H54 (cell line): ENCODE data around the gene BRD3OS.

Experiments
- DNase-seq: peaks from one replicate; pipeline ENCODE4 v3.0.0; 2011; ENCODE audit warnings: low spot score, mixed read lengths; ENCODE audit not compliant: insufficient read length
- FAIRE-seq: peaks from 3 replicates; lab custom pipeline; 2011; peaks lifted over from hg19 to GRCh38; lab: Jason Lieb, UNC
- POLR2A ChIP-seq: IDR thresholded peaks from 2 replicates; pipeline ENCODE4 v1.6.1; 2011; ENCODE audit warnings: low read depth, mild to moderate bottlenecking, low read length

BRD3OS gene

GRCh38 chr9:134039386-134040175, 14.3 kb downstream of the BRD3OS start:
- DNase-seq, result no peak
- FAIRE-seq, result no peak
- no peak for TF ChIP-seq POLR2A

DNA sequence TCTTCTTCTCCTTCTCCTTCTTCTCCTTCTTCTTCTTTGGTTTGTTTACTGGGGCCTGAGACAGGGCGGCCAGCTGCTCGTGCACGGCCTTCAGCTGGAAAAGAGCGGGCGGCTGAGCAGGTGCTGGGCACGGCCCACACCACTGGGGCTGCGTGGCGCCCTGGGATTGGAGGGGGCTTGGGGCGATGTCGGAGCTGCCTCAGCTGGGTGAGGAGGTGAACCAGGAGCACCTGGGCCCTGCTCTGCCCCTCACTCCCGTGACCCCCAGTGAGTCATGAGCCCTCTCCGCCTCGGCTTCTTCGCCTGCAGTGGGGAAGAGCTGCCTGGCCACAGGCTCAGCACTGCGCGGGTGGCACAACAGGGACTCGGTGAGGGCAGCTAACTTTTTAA, 14.9 kb downstream of the BRD3OS start:
- FAIRE-seq, result no peak
- DNase-seq, result no peak
- TF ChIP-seq POLR2A, result no peak

DNA sequence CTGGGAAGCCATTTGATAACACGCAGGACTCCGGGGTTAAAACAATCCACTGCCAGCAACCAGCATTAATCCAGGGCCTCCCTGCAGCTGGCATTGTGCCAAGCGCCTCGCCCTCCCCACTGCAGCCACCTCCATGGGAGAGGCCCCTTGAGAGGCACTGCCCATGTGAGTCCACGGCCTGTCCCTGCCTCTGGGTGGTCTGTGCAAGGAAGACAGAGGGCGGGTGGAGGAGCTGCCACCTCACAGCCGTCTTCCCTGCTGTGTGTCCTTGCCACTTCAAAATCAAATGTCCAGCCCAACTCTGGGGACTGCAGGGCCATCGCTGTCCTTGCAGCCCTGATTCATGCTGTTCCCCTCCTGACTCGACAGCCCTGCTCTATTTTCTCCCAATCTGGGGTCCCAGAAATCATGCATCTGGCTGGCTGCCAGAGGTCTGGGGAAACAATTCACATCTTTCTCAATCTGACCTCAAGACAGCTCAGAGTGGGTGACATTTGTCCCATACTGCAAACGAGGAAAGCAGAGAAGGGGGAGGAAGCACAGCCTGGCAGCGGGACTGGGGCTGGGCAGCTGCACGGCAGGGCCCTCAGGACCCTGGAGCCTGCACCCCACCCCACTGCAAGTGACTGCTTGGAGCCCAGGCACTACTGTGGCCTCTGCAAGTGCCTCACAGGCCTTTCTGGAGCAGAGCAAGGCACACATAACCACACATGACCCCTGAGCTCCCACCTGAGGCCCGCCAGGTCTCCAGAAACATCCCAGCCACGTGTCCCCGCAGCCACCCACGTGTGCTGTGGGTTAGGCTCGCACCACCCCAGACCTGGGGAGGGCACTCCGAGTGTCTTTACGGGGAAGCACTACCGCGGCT, 15.7 kb downstream of the BRD3OS start:
- DNase-seq (no peak), FAIRE-seq (no peak)
- no peak for TF ChIP-seq POLR2A

DNA sequence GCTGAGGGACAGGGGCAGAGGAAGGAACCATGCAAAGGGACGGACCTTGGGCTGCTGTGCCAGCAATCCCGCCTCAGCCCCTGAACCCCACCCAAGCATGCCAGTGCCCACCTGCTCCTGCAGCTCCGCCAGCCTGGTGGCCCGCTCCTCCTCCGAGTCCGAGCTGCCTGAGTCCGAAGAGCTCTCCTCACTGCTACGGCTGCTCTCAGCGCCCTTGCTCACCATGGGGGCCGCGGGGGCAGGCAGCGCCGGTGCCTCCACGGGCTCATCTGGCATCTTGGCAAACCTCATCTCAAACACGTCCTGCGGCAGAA, 16.3 kb downstream of the BRD3OS start:
- no peak for TF ChIP-seq POLR2A
- DNase-seq (no peak), FAIRE-seq (no peak)

- no peak for DNase-seq
- TF ChIP-seq POLR2A, result no peak
- no peak for FAIRE-seq
Measured at GRCh38 chr9:134043531-134043988, 18.3 kb downstream of the BRD3OS start.

GRCh38 chr9:134044944-134045343, 19.7 kb downstream of the BRD3OS start:
- DNase-seq (no peak), FAIRE-seq (no peak)
- no peak for TF ChIP-seq POLR2A

- DNase-seq, result no peak
- TF ChIP-seq POLR2A, result no peak
- FAIRE-seq, result no peak
Measured at GRCh38 chr9:134045841-134046544, 20.7 kb downstream of the BRD3OS start.

DNA sequence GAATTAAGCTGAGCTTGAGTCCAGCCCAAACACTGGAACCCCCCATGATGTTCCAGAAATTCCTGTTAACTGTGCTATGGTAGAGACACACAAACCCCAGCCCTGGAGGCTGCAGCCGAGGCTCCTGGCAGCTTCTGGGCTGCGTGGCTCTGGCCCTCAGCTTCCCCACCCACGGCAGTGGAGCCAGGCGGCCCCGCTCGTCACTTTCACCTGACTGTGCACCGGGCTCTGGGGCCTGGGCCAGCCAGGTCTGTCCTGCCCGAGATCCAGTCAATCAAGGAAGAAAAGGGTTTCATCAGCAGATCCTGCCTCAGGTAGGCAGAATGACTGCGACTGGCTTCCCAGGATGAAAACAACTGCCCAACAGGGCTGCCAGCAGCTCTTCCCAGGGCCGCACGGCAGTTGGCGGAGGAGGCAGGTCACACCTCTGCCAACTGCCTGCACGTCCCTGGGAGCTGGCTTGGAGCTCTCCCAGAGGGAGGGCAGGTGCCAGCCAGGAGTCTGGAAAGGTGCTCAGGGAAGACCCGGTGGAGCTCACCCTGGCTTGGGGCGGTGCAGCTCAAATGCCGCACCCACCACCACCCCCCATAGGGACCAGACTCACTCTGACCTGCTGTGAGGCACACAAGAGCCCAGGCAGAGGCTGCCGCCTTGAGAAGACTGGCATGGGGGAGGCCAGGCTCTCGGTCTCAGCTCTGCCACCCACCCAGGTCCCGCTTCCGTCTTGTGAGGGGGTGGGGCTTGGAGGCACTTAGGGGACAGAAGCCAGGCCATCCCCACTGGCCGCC, 21.8 kb downstream of the BRD3OS start:
- FAIRE-seq, result no peak
- DNase-seq, result no peak
- TF ChIP-seq POLR2A, result no peak

- no peak for DNase-seq
- no peak for TF ChIP-seq POLR2A
- FAIRE-seq, result no peak
Measured at GRCh38 chr9:134047868-134048581, 22.7 kb downstream of the BRD3OS start.

GRCh38 chr9:134048582-134048968, 23.3 kb downstream of the BRD3OS start:
- TF ChIP-seq POLR2A, result no peak
- no peak for DNase-seq
- no peak for FAIRE-seq

DNA sequence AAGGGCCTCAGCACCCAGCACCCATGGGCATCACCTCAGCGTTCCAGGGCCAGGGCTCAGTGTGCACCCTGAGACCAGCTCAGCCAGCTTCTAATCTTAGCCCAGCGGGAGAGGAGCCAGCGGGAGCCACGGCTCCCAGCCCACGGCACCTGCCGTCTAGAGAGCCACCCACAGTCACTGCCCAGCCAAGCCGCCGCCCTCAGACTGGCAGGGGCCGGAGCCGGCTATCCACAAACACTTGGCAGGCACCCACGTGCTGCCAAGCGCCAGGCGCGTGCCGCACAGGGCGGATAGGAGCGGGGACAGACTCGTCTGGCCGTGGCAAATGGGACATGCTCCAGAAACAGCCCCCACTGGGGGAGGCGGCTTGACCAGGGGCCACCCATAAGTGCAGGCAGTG, 24.0 kb downstream of the BRD3OS start:
- TF ChIP-seq POLR2A, result no peak
- FAIRE-seq, result no peak
- no peak for DNase-seq

- FAIRE-seq (no peak), DNase-seq (no peak)
- no peak for TF ChIP-seq POLR2A
Measured at GRCh38 chr9:134049772-134050588, 24.7 kb downstream of the BRD3OS start.
